KMS-11 (cell line): ENCODE measurements around the gene TAGLN3.

Source experiments
- H2AFZ ChIP-seq: fragments of 200-600 bp; sonication (generic); 2 replicates; pipeline ENCODE4 v1.6.1; 2016; ENCODE audit warnings: antibody characterized with exemption, mixed run types, low read depth
- H3K27ac ChIP-seq: fragments of 200-600 bp; sonication (generic); 2 replicates; pipeline ENCODE4 v1.6.1; 2016; ENCODE audit warnings: mild to moderate bottlenecking, mixed run types
- H3K27me3 ChIP-seq: fragments of 200-600 bp; sonication (generic); 2 replicates; pipeline ENCODE4 v1.6.1; 2017; ENCODE audit warnings: mild to moderate bottlenecking, low read depth, mixed run types, moderate library complexity; ENCODE audit not compliant: insufficient read depth
- H3K36me3 ChIP-seq: fragments of 200-600 bp; sonication (generic); 2 replicates; pipeline ENCODE4 v1.6.1; 2017; ENCODE audit warnings: mild to moderate bottlenecking, mixed run types; ENCODE audit not compliant: insufficient read depth
- H3K4me1 ChIP-seq: fragments of 200-600 bp; sonication (generic); 2 replicates; pipeline ENCODE4 v1.6.1; 2016; ENCODE audit warnings: mild to moderate bottlenecking, low read depth, mixed run types; ENCODE audit not compliant: poor library complexity, severe bottlenecking
- H3K4me2 ChIP-seq: fragments of 200-600 bp; sonication (generic); 2 replicates; pipeline ENCODE4 v1.7.0; 2016; ENCODE audit warnings: mild to moderate bottlenecking, mixed run types
- H3K4me3 ChIP-seq: fragments of 200-600 bp; sonication (generic); IDR thresholded peaks from 2 replicates; pipeline ENCODE4 v1.6.1; 2017; ENCODE audit warnings: low read depth, low read length, mixed read lengths; ENCODE audit not compliant: insufficient read depth
- H3K79me2 ChIP-seq: fragments of 200-600 bp; sonication (generic); 2 replicates; pipeline ENCODE4 v1.6.1; 2016; ENCODE audit warnings: low read depth, mixed run types; ENCODE audit not compliant: insufficient read depth
- H3K9ac ChIP-seq: fragments of 200-600 bp; sonication (generic); 2 replicates; pipeline ENCODE4 v1.6.1; 2016; ENCODE audit warnings: mild to moderate bottlenecking, mixed run types
- H4K20me1 ChIP-seq: fragments of 200-600 bp; sonication (generic); 2 replicates; pipeline ENCODE4 v1.6.1; 2016; ENCODE audit warnings: mild to moderate bottlenecking, mixed run types; ENCODE audit not compliant: insufficient read depth
- TF ChIP-seq, protein P1 (sequence below): fragments of 200-600 bp; sonication (generic); conservative IDR thresholded peaks from 2 replicates; pipeline ENCODE4 v1.6.1; 2017; ENCODE audit warnings: low read depth, mild to moderate bottlenecking, antibody characterized with exemption, low read length, moderate library complexity, mixed read lengths

TAGLN3 gene

DNA sequence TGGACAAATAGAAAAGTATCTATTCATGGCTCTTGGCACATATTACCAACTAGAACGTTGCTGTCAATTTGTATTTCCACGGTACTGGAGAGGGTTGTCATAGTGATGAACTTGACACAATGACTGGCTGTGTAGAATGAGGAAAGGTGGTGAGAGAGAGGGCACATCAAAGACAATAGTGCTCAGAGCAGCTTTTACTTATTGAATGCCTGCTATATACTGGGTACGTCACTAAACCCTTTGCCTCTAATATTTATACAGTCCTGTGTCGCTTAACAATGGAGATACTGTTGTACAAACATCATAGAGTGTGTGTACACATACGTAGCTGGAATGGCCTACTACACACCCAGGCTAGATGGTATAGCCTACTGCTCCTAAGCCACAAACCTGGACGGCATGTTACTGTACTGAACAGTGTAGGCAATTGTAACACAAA is 44.1 kb downstream of the TAGLN3 start:
- H3K9ac ChIP-seq: no peak overlapping the region
- H4K20me1 ChIP-seq: no peaks in the 10 kb centered on the region
- peaks cover 5% of the 10 kb centered on the region for H3K4me1 ChIP-seq
- no peak overlapping the region for H3K4me3 ChIP-seq
- no peak overlapping the region for H3K27ac ChIP-seq
- no peaks in the 10 kb centered on the region for H3K36me3 ChIP-seq
- no peak overlapping the region for H3K4me2 ChIP-seq
- TF ChIP-seq, protein P1, sequence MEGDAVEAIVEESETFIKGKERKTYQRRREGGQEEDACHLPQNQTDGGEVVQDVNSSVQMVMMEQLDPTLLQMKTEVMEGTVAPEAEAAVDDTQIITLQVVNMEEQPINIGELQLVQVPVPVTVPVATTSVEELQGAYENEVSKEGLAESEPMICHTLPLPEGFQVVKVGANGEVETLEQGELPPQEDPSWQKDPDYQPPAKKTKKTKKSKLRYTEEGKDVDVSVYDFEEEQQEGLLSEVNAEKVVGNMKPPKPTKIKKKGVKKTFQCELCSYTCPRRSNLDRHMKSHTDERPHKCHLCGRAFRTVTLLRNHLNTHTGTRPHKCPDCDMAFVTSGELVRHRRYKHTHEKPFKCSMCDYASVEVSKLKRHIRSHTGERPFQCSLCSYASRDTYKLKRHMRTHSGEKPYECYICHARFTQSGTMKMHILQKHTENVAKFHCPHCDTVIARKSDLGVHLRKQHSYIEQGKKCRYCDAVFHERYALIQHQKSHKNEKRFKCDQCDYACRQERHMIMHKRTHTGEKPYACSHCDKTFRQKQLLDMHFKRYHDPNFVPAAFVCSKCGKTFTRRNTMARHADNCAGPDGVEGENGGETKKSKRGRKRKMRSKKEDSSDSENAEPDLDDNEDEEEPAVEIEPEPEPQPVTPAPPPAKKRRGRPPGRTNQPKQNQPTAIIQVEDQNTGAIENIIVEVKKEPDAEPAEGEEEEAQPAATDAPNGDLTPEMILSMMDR: no peak
- peak overlapping the region; percentile 58 for H2AFZ ChIP-seq
- no peaks in the 10 kb centered on the region for H3K79me2 ChIP-seq
- H3K27me3 ChIP-seq: no peaks in the 10 kb centered on the region

DNA sequence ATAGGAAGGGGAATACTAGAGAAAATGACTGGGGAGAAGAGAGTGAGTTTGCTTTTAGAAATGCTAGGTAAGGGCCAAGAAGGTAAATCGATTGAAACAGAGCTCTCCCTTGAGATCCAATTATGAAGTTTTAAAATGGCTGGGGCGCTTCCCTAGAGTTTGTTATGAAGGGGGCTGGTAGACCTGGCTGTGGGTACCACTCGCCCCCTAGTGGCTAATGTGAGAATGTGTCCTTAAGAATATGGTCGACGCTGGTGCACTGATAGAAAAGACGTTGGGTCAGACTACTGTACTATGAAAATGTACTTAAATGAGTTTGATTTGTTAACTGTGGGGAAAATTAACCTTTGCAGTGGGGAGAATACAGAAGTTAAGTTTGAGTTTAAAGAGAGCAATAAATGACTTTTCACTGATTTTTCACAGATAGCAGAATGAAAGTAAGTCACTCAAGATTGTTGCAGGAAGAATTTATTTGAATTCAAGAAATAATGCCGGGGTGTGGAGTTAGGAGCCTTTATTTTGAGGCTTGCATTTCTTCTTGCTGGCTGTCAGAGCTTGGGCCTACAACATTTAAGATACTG is 45.0 kb downstream of the TAGLN3 start:
- H3K9ac ChIP-seq: no peak overlapping the region
- no peak overlapping the region for H3K4me3 ChIP-seq
- H2AFZ ChIP-seq: peak overlapping the region; percentile 58

DNA sequence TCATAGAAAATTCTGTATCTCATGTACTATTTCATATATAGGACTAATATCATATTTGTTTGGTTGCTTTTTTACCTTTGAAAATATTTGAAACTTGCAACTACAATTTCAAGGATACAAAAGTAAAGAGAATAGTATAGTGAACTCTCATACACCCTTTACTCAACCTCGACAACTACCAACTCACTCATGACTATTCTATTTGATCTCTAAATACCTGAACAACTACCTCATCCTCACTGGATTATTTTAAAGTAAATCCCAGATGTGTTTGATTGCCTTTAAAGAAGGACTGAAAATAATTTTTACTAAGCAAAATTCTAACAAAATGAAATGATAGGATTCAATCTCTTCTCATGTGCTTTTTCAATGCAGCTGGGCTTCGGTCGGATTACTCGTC is 47.9 kb downstream of the TAGLN3 start:
- Histone ChIP-seq H3K4me1 (peaks cover 5% of the 10 kb centered on the region), H3K4me3 (no peak overlapping the region), H3K4me2 (no peak overlapping the region), H3K9ac (no peak overlapping the region), H2AFZ (no peak overlapping the region), H3K36me3 (no peaks in the 10 kb centered on the region), H3K27ac (no peak overlapping the region), H3K79me2 (no peaks in the 10 kb centered on the region), H4K20me1 (no peaks in the 10 kb centered on the region), H3K27me3 (no peaks in the 10 kb centered on the region)
- TF ChIP-seq, protein P1: no peak

More for the DNA sequence above, 45.0 kb downstream of the TAGLN3 start:
- H3K4me1 ChIP-seq: peaks cover 5% of the 10 kb centered on the region
- no peaks in the 10 kb centered on the region for H3K79me2 ChIP-seq
- H3K27me3 ChIP-seq: no peaks in the 10 kb centered on the region
- H3K4me2 ChIP-seq: peak overlapping the region; percentile 31
- H3K27ac ChIP-seq: no peak overlapping the region
- H4K20me1 ChIP-seq: no peaks in the 10 kb centered on the region
- TF ChIP-seq, protein P1: peak; percentile 98
- H3K36me3 ChIP-seq: no peaks in the 10 kb centered on the region

DNA sequence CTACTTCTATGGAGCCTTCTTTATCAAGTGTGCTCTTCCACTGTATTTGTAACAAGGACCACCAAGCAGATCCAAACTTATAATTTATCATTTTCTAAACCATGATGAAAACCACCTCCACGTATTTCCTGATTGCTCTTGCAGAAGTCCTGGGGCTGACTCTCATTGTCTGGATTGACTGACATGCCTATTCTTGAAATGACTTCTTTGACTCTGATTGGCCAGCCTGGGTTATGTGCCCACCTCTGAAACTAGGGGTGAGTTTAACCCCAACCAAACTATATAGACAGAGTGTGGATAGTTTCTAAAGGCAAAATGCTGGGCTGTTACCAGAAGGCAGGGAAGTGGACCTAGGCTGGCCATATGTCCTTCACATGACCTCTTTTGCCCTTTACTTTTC is 48.5 kb downstream of the TAGLN3 start:
- TF ChIP-seq, protein P1: no peak

More for the DNA sequence above, 48.5 kb downstream of the TAGLN3 start:
- Histone ChIP-seq H3K4me2 (no peak overlapping the region), H3K27me3 (no peaks in the 10 kb centered on the region), H3K4me3 (no peak overlapping the region), H3K4me1 (peaks cover 5% of the 10 kb centered on the region), H3K27ac (no peak overlapping the region), H2AFZ (no peak overlapping the region), H4K20me1 (no peaks in the 10 kb centered on the region), H3K36me3 (no peaks in the 10 kb centered on the region), H3K79me2 (no peaks in the 10 kb centered on the region), H3K9ac (no peak overlapping the region)
